Measurements from ENCODE around the gene NANOS1.
"Not testable (repeated sequence)": the region's sequence is repeated elsewhere in the genome, so short reads cannot be mapped to it uniquely, and the experiment has no call there.

NANOS1 gene

GRCh38 chr10:119007211-119007574 is 22.3 kb upstream of the NANOS1 start:
- DNase-seq (ENCODE audit: low read depth in 2 of 2), result no peak

GRCh38 chr10:119020627-119020946 is 8.9 kb upstream of the NANOS1 start:
- DNase-seq (ENCODE audit: low read depth in 2 of 2), result peak in 1 of 2 donors; percentile 17

GRCh38 chr10:119022846-119023552 is 6.5 kb upstream of the NANOS1 start:
- DNase-seq (ENCODE audit: low read depth in 2 of 2), result no peak

GRCh38 chr10:119023553-119023868 is 6.0 kb upstream of the NANOS1 start:
- no peak for DNase-seq (ENCODE audit: low read depth in 2 of 2)

GRCh38 chr10:119024882-119025281 is 4.6 kb upstream of the NANOS1 start:
- no peak for DNase-seq (ENCODE audit: low read depth in 2 of 2)

- DNase-seq (ENCODE audit: low read depth in 2 of 2), result no peak
Observed at GRCh38 chr10:119025336-119025735, 4.2 kb upstream of the NANOS1 start.

GRCh38 chr10:119025776-119026175 is 3.7 kb upstream of the NANOS1 start:
- no peak for DNase-seq (ENCODE audit: low read depth in 2 of 2)

- no peak for DNase-seq (ENCODE audit: low read depth in 2 of 2)
Observed at GRCh38 chr10:119026301-119027110, 3.0 kb upstream of the NANOS1 start.

GRCh38 chr10:119028445-119028899 is 1.0 kb upstream of the NANOS1 start:
- DNase-seq (ENCODE audit: low read depth in 2 of 2), result not testable (repeated sequence)

- DNase-seq (ENCODE audit: low read depth in 2 of 2), result peak; percentile 66 to 78
Observed at GRCh38 chr10:119028900-119029612, 458 bp upstream of the NANOS1 start.

- DNase-seq (ENCODE audit: low read depth in 2 of 2), result peak; percentile 30 to 40
Observed at GRCh38 chr10:119030421-119031250, 1.1 kb downstream of the NANOS1 start.

- no peak for DNase-seq (ENCODE audit: low read depth in 2 of 2)
Observed at GRCh38 chr10:119031496-119032059, 2.1 kb downstream of the NANOS1 start.

- no peak for DNase-seq (ENCODE audit: low read depth in 2 of 2)
Observed at GRCh38 chr10:119039161-119039560, 9.6 kb downstream of the NANOS1 start.

GRCh38 chr10:119041326-119041725 is 11.8 kb downstream of the NANOS1 start:
- DNase-seq (ENCODE audit: low read depth in 2 of 2), result no peak

GRCh38 chr10:119042169-119042568 is 12.7 kb downstream of the NANOS1 start:
- no peak for DNase-seq (ENCODE audit: low read depth in 2 of 2)

GRCh38 chr10:119045561-119045960 is 16.0 kb downstream of the NANOS1 start:
- DNase-seq (ENCODE audit: low read depth in 2 of 2), result no peak

- no peak for DNase-seq (ENCODE audit: low read depth in 2 of 2)
Observed at GRCh38 chr10:119049361-119049760, 19.8 kb downstream of the NANOS1 start.

- no peak for DNase-seq (ENCODE audit: low read depth in 2 of 2)
Observed at GRCh38 chr10:119049777-119050176, 20.3 kb downstream of the NANOS1 start.

- no peak for DNase-seq (ENCODE audit: low read depth in 2 of 2)
Observed at GRCh38 chr10:119051775-119052174, 22.3 kb downstream of the NANOS1 start.

- no peak for DNase-seq (ENCODE audit: low read depth in 2 of 2)
Observed at GRCh38 chr10:119055472-119055871, 26.0 kb downstream of the NANOS1 start.

- DNase-seq (ENCODE audit: low read depth in 2 of 2), result no peak
Observed at GRCh38 chr10:119058010-119058409, 28.5 kb downstream of the NANOS1 start.

GRCh38 chr10:119059557-119059956 is 30.0 kb downstream of the NANOS1 start:
- no peak for DNase-seq (ENCODE audit: low read depth in 2 of 2)

All from stimulated activated CD8-positive, alpha-beta memory T cell treated with anti-CD3 and anti-CD28 coated beads, Interleukin-2, amount 100 ng/mL, for 48 hours (primary cell).